WERI-Rb-1 (cell line): Measurements from ENCODE around the gene TSEN54.
A peak's percentile ranks its signal among the peaks of the same experiment; 100 is the strongest.
"Not testable (repeated sequence)": the region's sequence is repeated elsewhere in the genome, so short reads cannot be mapped to it uniquely, and the experiment has no call there.

Experiments used
- DNase-seq: peaks from one replicate; pipeline ENCODE4 v3.0.0-alpha.2; 2020
- H3K27ac ChIP-seq: fragments of 250-450 bp; sonication (Bioruptor Pico); 2 replicates; pipeline ENCODE4 v1.5.1; 2020; ENCODE audit warnings: mild to moderate bottlenecking, moderate library complexity
- H3K27me3 ChIP-seq: fragments of 250-450 bp; sonication (Bioruptor Pico); 2 replicates; pipeline ENCODE4 v1.5.1; 2021; ENCODE audit warnings: mild to moderate bottlenecking, low read depth, moderate library complexity; ENCODE audit not compliant: insufficient read depth, severe bottlenecking
- H3K36me3 ChIP-seq: fragments of 250-450 bp; sonication (Bioruptor Pico); 2 replicates; pipeline ENCODE4 v1.5.1; 2020; ENCODE audit warnings: mild to moderate bottlenecking, moderate library complexity
- H3K4me3 ChIP-seq: 2 replicates; pipeline ENCODE4 v1.5.1; 2011; ENCODE audit warnings: low read depth, mild to moderate bottlenecking, control low read depth, low read length
- H3K9me3 ChIP-seq: fragments of 250-450 bp; sonication (Bioruptor Pico); 2 replicates; pipeline ENCODE4 v1.5.1; 2021; ENCODE audit warnings: mild to moderate bottlenecking, moderate library complexity; ENCODE audit not compliant: severe bottlenecking
- TF ChIP-seq, protein P1 (sequence below): IDR thresholded peaks from 2 replicates; pipeline ENCODE4 v1.5.1; 2011; ENCODE audit warnings: low read depth, mild to moderate bottlenecking, control low read depth, inconsistent platforms, low read length

Gene TSEN54

DNA sequence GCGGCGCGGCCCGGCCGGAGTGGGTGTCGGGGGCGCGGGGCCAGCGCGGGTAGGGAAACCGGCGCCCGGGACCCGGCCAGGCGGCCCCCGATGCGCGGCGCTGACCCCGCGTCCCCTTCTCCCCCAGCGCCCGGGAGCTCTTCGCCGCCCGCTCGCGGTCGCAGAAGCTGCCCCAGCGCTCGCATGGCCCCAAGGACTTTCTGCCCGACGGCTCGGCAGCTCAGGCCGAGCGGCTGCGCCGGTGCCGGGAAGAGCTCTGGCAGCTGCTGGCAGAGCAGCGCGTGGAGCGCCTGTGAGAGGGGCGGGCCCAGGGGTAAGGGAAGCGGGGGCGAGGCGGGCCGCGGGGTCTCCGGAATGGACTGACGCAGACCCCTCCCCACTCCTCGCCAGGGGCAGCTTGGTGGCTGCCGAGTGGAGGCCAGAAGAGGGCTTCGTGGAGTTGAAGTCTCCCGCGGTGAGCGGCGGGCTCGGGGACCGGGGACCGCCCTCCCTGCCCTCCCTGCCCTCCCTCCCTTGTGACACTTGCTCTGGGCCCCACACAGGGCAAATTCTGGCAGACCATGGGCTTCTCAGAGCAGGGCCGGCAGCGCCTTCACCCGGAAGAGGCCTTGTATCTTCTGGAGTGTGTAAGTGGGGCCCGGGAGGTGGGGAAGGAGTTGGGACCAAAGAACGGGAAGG is 430 bp downstream of the TSEN54 start:
- H3K27me3 ChIP-seq, result no peaks in the 10 kb centered on the region
- H3K4me3 ChIP-seq, result peak overlapping the region; percentile 94
- DNase-seq, result peak; percentile 50
- peaks cover 61% of the 10 kb centered on the region for H3K36me3 ChIP-seq
- H3K9me3 ChIP-seq, result no peaks in the 10 kb centered on the region
- H3K27ac ChIP-seq, result peak overlapping the region; percentile 61
- TF ChIP-seq, protein P1, sequence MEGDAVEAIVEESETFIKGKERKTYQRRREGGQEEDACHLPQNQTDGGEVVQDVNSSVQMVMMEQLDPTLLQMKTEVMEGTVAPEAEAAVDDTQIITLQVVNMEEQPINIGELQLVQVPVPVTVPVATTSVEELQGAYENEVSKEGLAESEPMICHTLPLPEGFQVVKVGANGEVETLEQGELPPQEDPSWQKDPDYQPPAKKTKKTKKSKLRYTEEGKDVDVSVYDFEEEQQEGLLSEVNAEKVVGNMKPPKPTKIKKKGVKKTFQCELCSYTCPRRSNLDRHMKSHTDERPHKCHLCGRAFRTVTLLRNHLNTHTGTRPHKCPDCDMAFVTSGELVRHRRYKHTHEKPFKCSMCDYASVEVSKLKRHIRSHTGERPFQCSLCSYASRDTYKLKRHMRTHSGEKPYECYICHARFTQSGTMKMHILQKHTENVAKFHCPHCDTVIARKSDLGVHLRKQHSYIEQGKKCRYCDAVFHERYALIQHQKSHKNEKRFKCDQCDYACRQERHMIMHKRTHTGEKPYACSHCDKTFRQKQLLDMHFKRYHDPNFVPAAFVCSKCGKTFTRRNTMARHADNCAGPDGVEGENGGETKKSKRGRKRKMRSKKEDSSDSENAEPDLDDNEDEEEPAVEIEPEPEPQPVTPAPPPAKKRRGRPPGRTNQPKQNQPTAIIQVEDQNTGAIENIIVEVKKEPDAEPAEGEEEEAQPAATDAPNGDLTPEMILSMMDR, result no peak

DNA sequence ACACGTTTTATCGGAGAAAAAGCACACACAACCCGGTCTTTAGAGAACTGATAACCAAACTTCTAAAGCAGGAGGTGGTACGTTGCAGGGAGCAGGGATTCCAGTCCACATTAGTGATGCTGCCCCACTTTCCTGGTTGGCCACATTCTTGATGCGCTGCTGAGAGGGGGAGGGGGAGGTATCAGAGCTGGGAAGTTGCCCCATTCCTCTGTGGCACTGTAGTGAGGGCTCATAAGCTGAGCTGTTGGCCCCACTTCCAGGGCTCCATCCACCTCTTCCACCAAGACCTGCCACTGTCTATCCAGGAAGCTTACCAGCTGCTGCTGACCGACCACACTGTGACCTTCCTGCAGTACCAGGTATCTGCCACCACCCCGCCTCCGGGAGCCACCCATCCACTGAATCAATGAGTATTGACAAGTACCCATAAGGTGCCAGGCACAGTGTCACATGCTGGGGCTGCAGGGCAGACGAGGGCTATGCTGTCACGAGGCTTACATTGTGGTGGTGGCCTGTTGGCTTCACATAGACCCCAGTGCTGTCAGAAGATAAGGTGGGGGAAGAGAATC is 1.1 kb downstream of the TSEN54 start:
- peak overlapping the region; percentile 94 for H3K4me3 ChIP-seq
- H3K27ac ChIP-seq, result no peak overlapping the region
- no peaks in the 10 kb centered on the region for H3K27me3 ChIP-seq
- DNase-seq, result peak; percentile 53
- H3K9me3 ChIP-seq, result no peaks in the 10 kb centered on the region
- TF ChIP-seq, protein P1, result peak; percentile 20; the same call in 1 of the 2 replicates
- peaks cover 61% of the 10 kb centered on the region for H3K36me3 ChIP-seq

DNA sequence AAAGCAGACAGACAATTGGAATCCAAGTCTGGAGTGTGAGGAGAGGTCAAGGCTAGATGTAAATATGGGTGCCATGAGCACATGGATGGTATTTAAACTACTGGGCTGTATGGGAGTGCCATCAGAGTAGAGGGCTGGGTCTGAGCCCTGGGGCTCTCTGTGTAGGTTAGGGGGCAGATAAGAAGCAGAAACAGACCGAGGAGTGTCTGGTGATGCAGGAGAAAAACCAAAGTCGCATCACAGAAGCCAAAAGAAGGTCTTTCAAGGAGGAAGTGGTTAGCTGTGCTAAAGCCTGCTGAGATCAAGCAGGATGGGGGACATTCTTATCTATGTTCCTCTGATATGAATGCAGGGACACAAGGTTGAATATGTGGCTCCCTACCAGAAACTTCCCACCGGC is 1.9 kb downstream of the TSEN54 start:
- no peak overlapping the region for H3K27ac ChIP-seq
- TF ChIP-seq, protein P1, result no peak
- DNase-seq, result no peak
- H3K9me3 ChIP-seq, result no peaks in the 10 kb centered on the region
- H3K36me3 ChIP-seq, result peaks cover 64% of the 10 kb centered on the region
- H3K27me3 ChIP-seq, result no peaks in the 10 kb centered on the region
- H3K4me3 ChIP-seq, result no peak overlapping the region

DNA sequence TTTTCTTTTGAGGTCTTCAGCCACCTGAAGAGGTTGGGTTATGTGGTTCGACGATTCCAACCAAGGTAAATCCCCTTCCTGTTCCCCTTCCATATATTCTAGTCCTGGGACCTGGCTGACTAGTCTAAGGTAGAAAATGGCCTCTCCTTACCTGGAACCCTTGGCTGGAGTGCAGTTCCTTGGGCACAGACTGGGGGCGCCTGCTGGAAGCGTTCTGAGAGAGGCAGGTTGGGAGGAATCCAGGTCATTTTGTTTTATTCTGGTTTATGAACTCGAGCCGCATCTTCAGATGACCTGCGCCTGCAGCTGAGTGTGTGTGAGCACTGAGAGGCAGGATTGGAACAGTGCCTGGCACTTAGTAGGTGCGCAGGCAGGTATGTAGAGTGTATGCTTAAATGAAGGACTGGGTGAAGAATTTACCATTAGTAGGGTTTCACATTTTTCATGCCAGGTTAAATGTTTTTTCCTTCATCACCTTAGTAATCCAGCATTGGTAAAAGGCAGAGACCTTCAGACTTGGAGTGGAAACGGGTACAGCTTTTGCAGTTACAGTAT is 2.7 kb downstream of the TSEN54 start:
- TF ChIP-seq, protein P1, result peak; percentile 33; the same call in 1 of the 2 replicates

DNA sequence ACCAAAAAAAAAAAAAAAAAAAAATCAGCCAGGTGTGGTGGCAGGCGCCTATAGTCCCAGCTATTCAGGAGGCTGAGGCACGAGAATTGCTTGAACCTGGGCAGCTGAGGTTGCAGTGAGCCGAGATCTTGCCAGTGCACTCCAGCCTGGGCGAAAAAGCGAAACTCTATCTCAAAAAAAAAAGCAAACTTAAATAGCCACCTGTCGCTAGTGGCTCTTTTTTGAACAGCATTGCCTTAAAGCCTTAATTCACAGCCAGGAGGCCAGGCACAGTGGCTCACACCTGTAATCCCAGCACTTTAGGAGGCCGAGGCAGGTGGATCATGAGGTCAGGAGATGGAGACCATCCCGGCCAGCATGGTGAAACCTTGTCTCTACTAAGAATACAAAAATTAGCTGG is 4.1 kb downstream of the TSEN54 start:
- not testable (repeated sequence) for H3K27me3 ChIP-seq, H3K4me3 ChIP-seq, DNase-seq, H3K9me3 ChIP-seq, H3K27ac ChIP-seq
- H3K36me3 ChIP-seq, result peaks cover 65% of the 10 kb centered on the region

More for the DNA sequence above, 2.7 kb downstream of the TSEN54 start:
- Histone ChIP-seq H3K4me3 (no peak overlapping the region), H3K9me3 (no peaks in the 10 kb centered on the region), H3K27ac (no peak overlapping the region), H3K36me3 (peaks cover 64% of the 10 kb centered on the region), H3K27me3 (no peaks in the 10 kb centered on the region)
- peak; percentile 39 for DNase-seq

DNA sequence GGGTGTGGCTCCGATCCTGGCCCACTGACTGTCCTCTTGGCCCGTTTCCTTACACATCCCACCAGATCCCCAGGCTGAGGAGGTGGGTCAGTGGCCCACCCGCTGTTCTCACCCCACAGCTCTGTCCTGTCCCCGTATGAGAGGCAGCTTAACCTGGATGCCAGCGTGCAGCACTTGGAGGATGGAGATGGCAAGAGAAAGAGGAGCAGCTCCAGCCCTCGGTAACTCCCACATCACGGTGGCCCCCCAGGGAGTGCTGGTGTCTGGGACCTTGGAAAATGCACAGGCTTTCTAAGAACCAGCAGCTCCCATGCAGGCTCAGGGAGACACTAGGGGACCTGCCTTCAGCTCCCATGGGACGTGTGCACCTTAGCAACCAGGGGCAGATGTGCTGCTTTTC is 5.0 kb downstream of the TSEN54 start:
- no peak overlapping the region for H3K27ac ChIP-seq
- H3K36me3 ChIP-seq, result peaks cover 65% of the 10 kb centered on the region
- H3K4me3 ChIP-seq, result no peak overlapping the region
- H3K27me3 ChIP-seq, result no peaks in the 10 kb centered on the region
- DNase-seq, result no peak
- H3K9me3 ChIP-seq, result no peaks in the 10 kb centered on the region
- TF ChIP-seq, protein P1, result no peak
